A673 (cell line): ENCODE results near the gene BTBD9. TPM values are rescaled to one million over a fixed set of nuclear protein-coding genes. Genes with fewer than 3 reads are reported as not detected.

ENCODE experiments used
- BruUV-seq: library from RNA; stranded (reverse); fragments of 400-500 nt; replicated peaks from 2 replicates; lab custom pipeline; 2021; lab: Mats Ljungman, UMichigan
- CTCF ChIA-PET: fragments of 300-600 bp; sonication (Branson Sonifier 250); formaldehyde crosslinking; loops from one replicate; lab custom pipeline; 2022; ENCODE audit warnings: antibody characterized with exemption; lab: Charles Lee
- POLR2A ChIA-PET: fragments of 300-600 bp; sonication (Branson Sonifier 250); formaldehyde crosslinking; loops from one replicate; lab custom pipeline; 2022; ENCODE audit warnings: antibody characterized with exemption; ENCODE audit not compliant: low non-redundant PET; lab: Charles Lee
- DNase-seq: peaks from one replicate; pipeline ENCODE4 v3.0.0-alpha.2; 2015; ENCODE audit warnings: low spot score
- H3K27ac ChIP-seq: fragments of 200-600 bp; sonication (generic); 2 replicates; pipeline ENCODE4 v1.5.1; 2016; ENCODE audit warnings: mixed run types, low read depth, mild to moderate bottlenecking, mixed read lengths, antibody characterized with exemption, low read length; ENCODE audit not compliant: poor library complexity, severe bottlenecking
- H3K27me3 ChIP-seq: fragments of 200-600 bp; sonication (generic); replicated peaks from 2 replicates; pipeline ENCODE4 v1.6.1; 2017; ENCODE audit warnings: mixed run types, low read depth, mild to moderate bottlenecking, mixed read lengths, antibody characterized with exemption, low read length; ENCODE audit not compliant: insufficient read depth, poor library complexity
- H3K36me3 ChIP-seq: fragments of 200-600 bp; sonication (generic); 2 replicates; pipeline ENCODE4 v1.6.1; 2016; ENCODE audit warnings: mixed run types, mild to moderate bottlenecking, mixed read lengths, antibody characterized with exemption, low read length; ENCODE audit not compliant: insufficient read depth, poor library complexity, severe bottlenecking
- H3K4me1 ChIP-seq: fragments of 200-600 bp; sonication (generic); 2 replicates; pipeline ENCODE4 v1.6.1; 2017; ENCODE audit warnings: mixed run types, mild to moderate bottlenecking, mixed read lengths, antibody characterized with exemption, low read length; ENCODE audit not compliant: insufficient read depth, poor library complexity, severe bottlenecking
- H3K4me3 ChIP-seq: fragments of 200-600 bp; sonication (generic); 2 replicates; pipeline ENCODE4 v1.5.1; 2016; ENCODE audit warnings: low read depth, mixed run types, mild to moderate bottlenecking, mixed read lengths, low read length; ENCODE audit not compliant: poor library complexity, severe bottlenecking
- H3K9me3 ChIP-seq: fragments of 200-600 bp; sonication (generic); 2 replicates; pipeline ENCODE4 v1.6.1; 2016; ENCODE audit warnings: mixed run types, low read depth, mild to moderate bottlenecking, mixed read lengths, antibody characterized with exemption, low read length; ENCODE audit not compliant: poor library complexity, severe bottlenecking
- EZH2 ChIP-seq: fragments of 200-600 bp; sonication (generic); IDR thresholded peaks from 2 replicates; pipeline ENCODE4 v1.6.1; 2017; ENCODE audit warnings: borderline replicate concordance, low read depth, mild to moderate bottlenecking, mixed read lengths, antibody characterized with exemption, low read length; ENCODE audit not compliant: poor library complexity, severe bottlenecking
- intact Hi-C: fragments of 100-400 bp; cut with micrococcal nuclease; formaldehyde crosslinking; loops from one replicate; pipeline ENCODE4 v1.10.0; 2022; ENCODE audit not compliant: unreplicated experiment
- total RNA-seq: library from RNA; stranded (reverse); gene quantifications from 2 replicates; pipeline ENCODE4 v1.2.3, GENCODE V29; 2021
- TF ChIP-seq, protein P1 (sequence below): fragments of 300-800, 200-600 bp; sonication (generic); conservative IDR thresholded peaks from 2 replicates; pipeline ENCODE4 v1.5.1; 2017; ENCODE audit warnings: low read depth, mild to moderate bottlenecking, antibody characterized with exemption, low read length, moderate library complexity, mixed read lengths

Gene BTBD9
- total RNA-seq, 1 experiment from 2014 or later = 8.0 TPM

DNA sequence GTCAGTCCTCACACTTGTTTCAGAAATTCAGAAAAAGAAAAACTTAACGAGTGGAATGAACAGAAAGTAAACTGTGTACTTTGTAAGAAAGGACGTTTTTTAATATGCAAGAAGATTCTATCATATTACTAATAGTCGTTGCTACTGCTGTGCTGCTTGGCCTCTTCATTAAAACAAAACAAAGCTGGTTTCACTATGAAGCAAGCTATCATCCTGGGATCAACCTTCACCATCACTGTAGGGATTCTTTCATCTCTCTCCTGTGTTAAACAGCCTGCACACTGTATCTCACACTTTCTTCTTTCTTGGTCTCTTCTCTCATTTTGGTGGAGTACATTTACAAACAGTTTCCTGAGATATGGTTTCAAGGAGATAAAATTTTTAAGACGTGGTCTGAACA is 284.2 kb downstream of the BTBD9 start:
- no peaks in the 10 kb centered on the region for H3K27me3 ChIP-seq
- intact Hi-C loops = no loop called here
- no peaks in the 10 kb centered on the region for H3K36me3 ChIP-seq
- no peak overlapping the region for H3K27ac ChIP-seq
- ChIA-PET CTCF (no interaction called here), POLR2A (no interaction called here)
- DNase-seq = no peak
- TF ChIP-seq, protein P1, sequence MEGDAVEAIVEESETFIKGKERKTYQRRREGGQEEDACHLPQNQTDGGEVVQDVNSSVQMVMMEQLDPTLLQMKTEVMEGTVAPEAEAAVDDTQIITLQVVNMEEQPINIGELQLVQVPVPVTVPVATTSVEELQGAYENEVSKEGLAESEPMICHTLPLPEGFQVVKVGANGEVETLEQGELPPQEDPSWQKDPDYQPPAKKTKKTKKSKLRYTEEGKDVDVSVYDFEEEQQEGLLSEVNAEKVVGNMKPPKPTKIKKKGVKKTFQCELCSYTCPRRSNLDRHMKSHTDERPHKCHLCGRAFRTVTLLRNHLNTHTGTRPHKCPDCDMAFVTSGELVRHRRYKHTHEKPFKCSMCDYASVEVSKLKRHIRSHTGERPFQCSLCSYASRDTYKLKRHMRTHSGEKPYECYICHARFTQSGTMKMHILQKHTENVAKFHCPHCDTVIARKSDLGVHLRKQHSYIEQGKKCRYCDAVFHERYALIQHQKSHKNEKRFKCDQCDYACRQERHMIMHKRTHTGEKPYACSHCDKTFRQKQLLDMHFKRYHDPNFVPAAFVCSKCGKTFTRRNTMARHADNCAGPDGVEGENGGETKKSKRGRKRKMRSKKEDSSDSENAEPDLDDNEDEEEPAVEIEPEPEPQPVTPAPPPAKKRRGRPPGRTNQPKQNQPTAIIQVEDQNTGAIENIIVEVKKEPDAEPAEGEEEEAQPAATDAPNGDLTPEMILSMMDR = no peak
- TF ChIP-seq EZH2 = no peak
- H3K9me3 ChIP-seq = no peaks in the 10 kb centered on the region
- H3K4me3 ChIP-seq = no peak overlapping the region
- H3K4me1 ChIP-seq = no peaks in the 10 kb centered on the region
- no TSS peak for BruUV-seq

- H3K4me3 ChIP-seq = no peak overlapping the region
- no TSS peak for BruUV-seq
Measured at GRCh38 chr6:38354905-38355304, 284.8 kb downstream of the BTBD9 start.

GRCh38 chr6:38354037-38354381 is 285.7 kb downstream of the BTBD9 start:
- H3K9me3 ChIP-seq = no peaks in the 10 kb centered on the region
- no peaks in the 10 kb centered on the region for H3K27me3 ChIP-seq
- ChIA-PET POLR2A (no interaction called here), CTCF (no interaction called here)
- DNase-seq = no peak
- H3K4me1 ChIP-seq = no peaks in the 10 kb centered on the region
- intact Hi-C loops = no loop called here
- TF ChIP-seq, protein P1 = no peak
- no peak for TF ChIP-seq EZH2
- no TSS peak for BruUV-seq
- no peaks in the 10 kb centered on the region for H3K36me3 ChIP-seq
- no peak overlapping the region for H3K27ac ChIP-seq
- no peak overlapping the region for H3K4me3 ChIP-seq

More at GRCh38 chr6:38354905-38355304, 284.8 kb downstream of the BTBD9 start:
- no peak for TF ChIP-seq EZH2
- TF ChIP-seq, protein P1 = no peak
- no peak for DNase-seq
- no peaks in the 10 kb centered on the region for H3K27me3 ChIP-seq
- ChIA-PET CTCF (no interaction called here), POLR2A (no interaction called here)
- no peaks in the 10 kb centered on the region for H3K4me1 ChIP-seq
- intact Hi-C loops = no loop called here
- H3K27ac ChIP-seq = no peak overlapping the region
- H3K9me3 ChIP-seq = no peaks in the 10 kb centered on the region
- H3K36me3 ChIP-seq = no peaks in the 10 kb centered on the region
